Measurements from ENCODE around the gene BYSL.

DNA sequence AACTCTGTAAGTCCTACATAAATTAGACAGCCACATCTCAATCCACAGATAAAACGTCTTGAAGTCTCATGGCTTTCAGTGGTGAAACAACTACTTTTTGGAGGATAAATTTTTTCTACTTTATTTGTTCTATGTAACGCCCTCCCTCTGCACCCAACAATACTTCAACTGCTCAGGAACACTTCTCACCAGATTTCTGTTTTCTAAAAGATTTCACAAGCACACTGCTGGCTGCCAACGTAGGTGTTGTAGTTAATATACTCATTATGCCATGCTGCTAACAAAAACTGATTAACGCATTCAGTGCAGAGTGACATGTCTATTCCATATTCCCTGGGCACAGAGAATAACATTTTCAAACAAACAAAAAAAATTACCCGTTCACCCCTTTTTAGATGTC is 36.3 kb upstream of the BYSL start:
- TF ChIP-seq POLR2A (IDR thresholded peaks at IDR 0.05), result no peak
- TF ChIP-seq, protein P1, sequence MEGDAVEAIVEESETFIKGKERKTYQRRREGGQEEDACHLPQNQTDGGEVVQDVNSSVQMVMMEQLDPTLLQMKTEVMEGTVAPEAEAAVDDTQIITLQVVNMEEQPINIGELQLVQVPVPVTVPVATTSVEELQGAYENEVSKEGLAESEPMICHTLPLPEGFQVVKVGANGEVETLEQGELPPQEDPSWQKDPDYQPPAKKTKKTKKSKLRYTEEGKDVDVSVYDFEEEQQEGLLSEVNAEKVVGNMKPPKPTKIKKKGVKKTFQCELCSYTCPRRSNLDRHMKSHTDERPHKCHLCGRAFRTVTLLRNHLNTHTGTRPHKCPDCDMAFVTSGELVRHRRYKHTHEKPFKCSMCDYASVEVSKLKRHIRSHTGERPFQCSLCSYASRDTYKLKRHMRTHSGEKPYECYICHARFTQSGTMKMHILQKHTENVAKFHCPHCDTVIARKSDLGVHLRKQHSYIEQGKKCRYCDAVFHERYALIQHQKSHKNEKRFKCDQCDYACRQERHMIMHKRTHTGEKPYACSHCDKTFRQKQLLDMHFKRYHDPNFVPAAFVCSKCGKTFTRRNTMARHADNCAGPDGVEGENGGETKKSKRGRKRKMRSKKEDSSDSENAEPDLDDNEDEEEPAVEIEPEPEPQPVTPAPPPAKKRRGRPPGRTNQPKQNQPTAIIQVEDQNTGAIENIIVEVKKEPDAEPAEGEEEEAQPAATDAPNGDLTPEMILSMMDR (IDR thresholded peaks at IDR 0.05), result no peak
